Measurements from ENCODE around the gene MZT2B. TPM values are rescaled to one million over a fixed set of nuclear protein-coding genes. Genes with fewer than 3 reads are reported as not detected.
"Not testable (repeated sequence)": the region's sequence is repeated elsewhere in the genome, so short reads cannot be mapped to it uniquely, and the experiment has no call there.

Gene MZT2B
- total RNA-seq, 2 donors from 2014 or later: 193 to 211 TPM

GRCh38 chr2:130229161-130229510, 47.1 kb downstream of the MZT2B start:
- not testable (repeated sequence) for H3K4me3 Mint-ChIP-seq; H3K36me3 Mint-ChIP-seq (ENCODE audit: low read depth); DNase-seq; H3K27me3 Mint-ChIP-seq; H3K4me1 Mint-ChIP-seq; H3K9me3 ChIP-seq (ENCODE audit: control insufficient read depth, low read length, poor library complexity, severe bottlenecking); H3K27ac Mint-ChIP-seq
- ATAC-seq: peak; percentile 59

GRCh38 chr2:130230376-130230775, 48.3 kb downstream of the MZT2B start:
- ATAC-seq; H3K36me3 Mint-ChIP-seq (ENCODE audit: low read depth); DNase-seq; H3K27me3 Mint-ChIP-seq; H3K27ac Mint-ChIP-seq; H3K9me3 ChIP-seq (ENCODE audit: control insufficient read depth, low read length, poor library complexity, severe bottlenecking); H3K4me3 Mint-ChIP-seq; H3K4me1 Mint-ChIP-seq: not testable (repeated sequence)

- not testable (repeated sequence) for H3K4me1 Mint-ChIP-seq; H3K36me3 Mint-ChIP-seq (ENCODE audit: low read depth); H3K9me3 ChIP-seq (ENCODE audit: control insufficient read depth, low read length, poor library complexity, severe bottlenecking); DNase-seq; ATAC-seq; H3K27me3 Mint-ChIP-seq; H3K4me3 Mint-ChIP-seq; H3K27ac Mint-ChIP-seq
Observed at GRCh38 chr2:130230907-130231306, 48.8 kb downstream of the MZT2B start.

- Mint-ChIP-seq H3K36me3 (ENCODE audit: low read depth) (peaks cover 2% of the 10 kb centered on the region), H3K4me3 (no peak overlapping the region), H3K4me1 (no peaks in the 10 kb centered on the region), H3K27ac (no peak overlapping the region), H3K27me3 (peaks cover 9% of the 10 kb centered on the region)
- H3K9me3 ChIP-seq (ENCODE audit: control insufficient read depth, low read length, poor library complexity, severe bottlenecking): no peaks in the 10 kb centered on the region
- DNase-seq (no peak), ATAC-seq (no peak)
Observed at GRCh38 chr2:130231656-130232055, 49.6 kb downstream of the MZT2B start.

- DNase-seq; H3K27ac Mint-ChIP-seq; H3K9me3 ChIP-seq (ENCODE audit: control insufficient read depth, low read length, poor library complexity, severe bottlenecking); H3K4me3 Mint-ChIP-seq; ATAC-seq; H3K4me1 Mint-ChIP-seq; H3K36me3 Mint-ChIP-seq (ENCODE audit: low read depth): not testable (repeated sequence)
- H3K27me3 Mint-ChIP-seq: peaks cover 14% of the 10 kb centered on the region
Observed at GRCh38 chr2:130233066-130233465, 51.0 kb downstream of the MZT2B start.

- H3K36me3 Mint-ChIP-seq (ENCODE audit: low read depth); H3K9me3 ChIP-seq (ENCODE audit: control insufficient read depth, low read length, poor library complexity, severe bottlenecking); H3K4me1 Mint-ChIP-seq; H3K4me3 Mint-ChIP-seq; H3K27ac Mint-ChIP-seq; DNase-seq; ATAC-seq: not testable (repeated sequence)
- H3K27me3 Mint-ChIP-seq: peaks cover 17% of the 10 kb centered on the region
Observed at GRCh38 chr2:130239581-130239980, 57.5 kb downstream of the MZT2B start.

Other genes with a start within 250 kb of the MZT2B start
- gene RAB6C, start 202.6 kb upstream of the MZT2B start, total RNA-seq: not detected
- not detected for gene POTEF, start 53.0 kb upstream of the MZT2B start, total RNA-seq
- gene CCDC74B, start 37.1 kb upstream of the MZT2B start, total RNA-seq: under 1 TPM; 0.21 to 0.99 TPM
- gene SMPD4, start 660 bp upstream of the MZT2B start, total RNA-seq: 10 to 100 TPM; 67.6 to 83.3 TPM
- gene TUBA3E, start 16.2 kb downstream of the MZT2B start, total RNA-seq: not detected
- gene IMP4, start 160.6 kb downstream of the MZT2B start, total RNA-seq: 10 to 100 TPM; 59.3 to 65.6 TPM
- gene PTPN18, start 173.8 kb downstream of the MZT2B start, total RNA-seq: 100 to 1,000 TPM in 1 of 2 donors, 10 to 100 TPM in 1; 53.2 to 102 TPM